GM12874 (cell line): ENCODE data around the gene NUDC.

Source experiments
- TF ChIP-seq, protein P1 (sequence below): IDR thresholded peaks from 2 replicates; pipeline ENCODE4 v1.5.1; 2011; ENCODE audit warnings: low read depth, mild to moderate bottlenecking, control low read depth, low read length, moderate library complexity; ENCODE audit not compliant: insufficient read depth

NUDC gene

DNA sequence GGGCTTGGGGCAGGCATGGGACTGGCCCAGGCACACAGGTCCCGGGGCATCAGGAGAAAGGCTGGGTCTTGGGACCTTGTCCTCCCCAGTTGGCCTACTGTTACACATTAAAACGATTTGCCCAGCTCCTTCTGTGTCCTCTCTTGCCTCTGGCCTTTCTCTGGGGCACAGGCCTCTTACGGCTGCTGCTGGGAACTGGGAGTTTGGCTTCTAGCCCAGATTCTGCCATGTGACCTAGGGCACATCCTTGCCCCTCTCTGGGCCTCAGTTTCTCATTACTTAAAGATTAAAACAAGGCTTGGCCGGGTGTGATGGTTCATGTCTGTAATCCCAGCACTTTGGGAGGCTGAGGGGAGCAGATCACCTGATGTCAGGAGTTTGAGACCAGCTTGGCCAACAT lies 24.7 kb downstream of the NUDC start:
- TF ChIP-seq, protein P1, sequence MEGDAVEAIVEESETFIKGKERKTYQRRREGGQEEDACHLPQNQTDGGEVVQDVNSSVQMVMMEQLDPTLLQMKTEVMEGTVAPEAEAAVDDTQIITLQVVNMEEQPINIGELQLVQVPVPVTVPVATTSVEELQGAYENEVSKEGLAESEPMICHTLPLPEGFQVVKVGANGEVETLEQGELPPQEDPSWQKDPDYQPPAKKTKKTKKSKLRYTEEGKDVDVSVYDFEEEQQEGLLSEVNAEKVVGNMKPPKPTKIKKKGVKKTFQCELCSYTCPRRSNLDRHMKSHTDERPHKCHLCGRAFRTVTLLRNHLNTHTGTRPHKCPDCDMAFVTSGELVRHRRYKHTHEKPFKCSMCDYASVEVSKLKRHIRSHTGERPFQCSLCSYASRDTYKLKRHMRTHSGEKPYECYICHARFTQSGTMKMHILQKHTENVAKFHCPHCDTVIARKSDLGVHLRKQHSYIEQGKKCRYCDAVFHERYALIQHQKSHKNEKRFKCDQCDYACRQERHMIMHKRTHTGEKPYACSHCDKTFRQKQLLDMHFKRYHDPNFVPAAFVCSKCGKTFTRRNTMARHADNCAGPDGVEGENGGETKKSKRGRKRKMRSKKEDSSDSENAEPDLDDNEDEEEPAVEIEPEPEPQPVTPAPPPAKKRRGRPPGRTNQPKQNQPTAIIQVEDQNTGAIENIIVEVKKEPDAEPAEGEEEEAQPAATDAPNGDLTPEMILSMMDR: no peak

DNA sequence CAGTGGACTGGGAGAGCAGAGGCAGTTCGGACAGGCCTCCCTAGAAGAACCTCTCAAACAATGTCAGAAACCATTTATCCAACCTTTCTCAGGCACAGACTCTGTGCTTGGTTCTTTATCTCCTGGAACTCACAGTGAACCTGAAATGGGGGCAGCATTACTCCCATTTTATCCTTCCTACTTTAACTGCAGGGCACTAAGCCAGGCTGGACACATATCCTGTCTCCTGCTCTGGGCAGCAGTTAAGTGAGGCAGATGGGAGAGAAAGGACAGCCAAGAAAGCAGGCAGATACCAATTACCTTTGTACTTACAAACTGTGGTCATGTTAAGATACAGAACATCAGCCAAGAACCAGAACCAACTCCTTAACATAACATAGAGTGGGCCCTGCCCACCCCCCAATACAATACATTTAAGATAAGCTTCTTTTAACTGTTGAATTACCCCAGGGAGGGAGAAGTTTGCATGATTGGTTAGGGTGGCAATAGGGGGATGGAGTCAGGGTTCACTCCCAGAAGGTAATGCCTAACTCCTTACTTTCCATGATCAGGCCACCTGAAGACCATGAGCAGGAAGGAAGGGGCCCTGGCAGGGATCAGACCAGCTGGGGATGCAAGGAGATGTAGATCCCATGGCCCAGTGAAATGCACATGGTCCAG lies 27.9 kb downstream of the NUDC start:
- TF ChIP-seq, protein P1: no peak

DNA sequence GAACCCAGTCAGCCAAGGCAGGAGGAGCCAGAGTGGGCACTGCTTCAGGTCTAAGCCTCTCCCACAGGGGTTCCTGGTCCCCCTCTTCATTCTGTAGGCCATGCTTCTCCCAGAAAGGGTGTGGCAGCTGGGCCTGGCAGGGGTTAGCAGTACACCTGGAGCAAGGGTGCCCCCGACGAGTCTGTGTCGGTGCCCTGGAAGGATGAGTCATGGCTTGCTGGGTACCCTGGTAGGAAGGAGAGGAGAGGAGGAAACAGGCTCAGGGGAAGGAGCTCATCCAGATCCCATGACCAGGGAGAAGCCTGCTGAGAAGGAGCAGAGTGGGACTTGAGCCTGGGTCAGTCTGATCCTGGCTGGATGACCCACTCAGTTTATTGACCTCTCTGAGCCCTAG lies 28.4 kb downstream of the NUDC start:
- TF ChIP-seq, protein P1: no peak

DNA sequence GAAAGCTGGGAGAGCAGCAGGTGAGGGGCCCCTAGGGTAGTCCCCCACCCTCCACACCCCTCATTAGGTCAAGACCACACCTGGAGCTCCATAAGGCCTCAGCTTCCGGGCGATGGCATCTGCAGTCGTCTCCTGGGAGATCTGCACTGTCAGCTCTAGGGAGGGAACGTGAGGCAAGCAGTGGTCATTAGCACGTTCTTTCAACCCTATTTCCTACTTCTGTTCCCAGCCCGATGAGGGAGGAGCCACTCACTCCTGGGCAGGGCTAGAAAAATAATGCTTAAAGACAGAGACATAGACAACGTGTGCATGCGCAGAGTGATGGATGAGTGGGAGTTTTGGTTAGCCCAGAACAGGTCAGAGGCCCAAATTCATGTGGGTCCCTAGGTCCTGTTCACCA lies 29.1 kb downstream of the NUDC start:
- TF ChIP-seq, protein P1: no peak

DNA sequence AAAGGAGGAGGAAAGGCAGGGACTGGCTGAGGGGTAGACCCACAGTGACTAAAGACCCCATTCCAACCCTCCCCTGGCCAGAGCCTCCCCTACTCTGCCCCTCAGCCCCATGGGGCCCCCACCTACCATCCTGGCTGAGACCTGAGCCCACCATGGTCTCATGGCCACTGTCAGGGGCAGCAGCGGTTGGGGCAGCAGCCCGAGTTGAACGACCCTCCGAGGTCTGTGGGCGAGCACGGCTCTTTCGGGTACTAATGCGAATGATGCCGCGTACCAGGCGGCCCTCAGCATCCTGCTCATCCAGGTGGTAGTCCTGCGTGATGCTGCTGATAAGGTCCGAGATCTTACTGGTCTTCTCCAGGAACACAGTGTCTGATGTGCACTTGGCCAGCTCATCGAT lies 29.7 kb downstream of the NUDC start:
- TF ChIP-seq, protein P1: no peak

DNA sequence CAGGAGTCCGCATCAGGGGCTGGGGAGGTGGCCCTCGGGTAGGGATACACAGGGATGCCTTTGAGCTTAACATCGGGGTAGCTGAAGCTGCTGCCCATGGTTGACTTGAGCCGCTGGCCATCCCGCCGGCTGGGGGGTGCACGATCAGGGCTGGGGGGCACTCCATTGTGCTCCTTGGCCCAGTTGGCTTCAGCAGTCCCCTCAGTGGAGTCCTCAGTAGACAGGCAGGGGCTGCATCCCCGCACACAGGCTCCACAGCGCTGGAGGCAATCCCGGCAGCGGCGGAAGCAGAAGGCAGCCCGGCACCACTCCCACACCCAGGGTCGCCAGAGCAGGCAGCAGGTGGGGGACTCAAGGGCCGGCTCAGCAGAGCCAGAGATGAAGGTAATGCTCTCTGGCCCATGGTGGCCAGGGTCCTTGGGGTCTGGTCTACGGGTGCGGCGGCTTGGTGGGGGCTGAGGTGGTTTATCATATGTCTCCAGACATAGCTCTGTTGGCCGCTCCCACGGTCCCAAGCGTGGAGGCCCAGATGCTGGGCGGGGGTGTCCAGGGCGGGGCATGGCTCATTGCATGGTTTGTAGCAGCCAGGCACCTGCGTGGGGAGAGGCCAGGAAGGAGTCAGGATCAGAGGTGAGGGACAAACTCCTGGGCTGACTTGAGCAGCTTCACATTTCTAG lies 30.4 kb downstream of the NUDC start:
- TF ChIP-seq, protein P1: no peak

DNA sequence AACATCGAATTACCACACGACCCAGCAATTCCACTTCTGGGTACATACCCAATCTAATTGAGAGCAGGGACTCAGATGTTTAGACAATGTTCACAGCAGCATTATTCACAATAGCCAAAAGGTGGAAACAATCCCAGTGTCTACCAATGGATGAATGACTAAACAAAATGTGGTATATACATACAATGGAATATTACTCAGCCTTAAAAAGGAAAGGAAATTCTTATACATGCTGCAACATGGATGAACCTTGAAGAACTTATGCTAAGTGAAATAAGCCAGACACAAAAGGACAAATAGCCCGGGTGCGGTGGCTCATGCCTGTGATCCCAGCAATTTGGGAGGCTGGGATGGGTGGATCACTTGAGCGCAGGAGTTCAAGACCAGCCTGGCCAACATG lies 31.8 kb downstream of the NUDC start:
- TF ChIP-seq, protein P1: no peak
